ENCODE data around the gene RCHY1.

RCHY1 gene

GRCh38 chr4:75498041-75498440 is 16.2 kb downstream of the RCHY1 start:
- DNase-seq: no peak
- TF ChIP-seq POLR2A (IDR thresholded peaks at IDR 0.05; ENCODE audit: low read length) (no peak), GATA1 (IDR thresholded peaks at IDR 0.05; ENCODE audit: low read depth, low read length) (no peak)

DNA sequence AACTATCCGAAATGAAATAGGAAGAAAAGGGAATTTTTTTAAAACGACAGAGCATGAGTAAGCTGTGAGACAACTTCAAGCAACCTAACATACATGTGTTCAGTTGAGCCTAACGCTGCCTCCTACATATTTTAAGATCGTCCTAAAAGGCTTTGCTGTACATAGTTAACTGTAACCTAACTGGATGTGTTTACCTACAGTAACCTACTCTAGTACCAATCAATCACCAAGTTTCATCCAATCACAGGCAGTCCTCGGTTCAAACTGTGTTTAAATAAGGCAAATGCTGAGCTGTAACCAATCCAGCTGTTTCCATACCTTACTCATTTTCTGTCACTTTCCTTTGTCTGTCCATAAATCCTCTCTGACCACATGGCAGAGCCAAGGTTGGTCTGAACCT is 17.1 kb downstream of the RCHY1 start:
- DNase-seq: no peak
- TF ChIP-seq POLR2A (IDR thresholded peaks at IDR 0.05; ENCODE audit: low read length) (no peak), GATA1 (IDR thresholded peaks at IDR 0.05; ENCODE audit: low read depth, low read length) (no peak)

DNA sequence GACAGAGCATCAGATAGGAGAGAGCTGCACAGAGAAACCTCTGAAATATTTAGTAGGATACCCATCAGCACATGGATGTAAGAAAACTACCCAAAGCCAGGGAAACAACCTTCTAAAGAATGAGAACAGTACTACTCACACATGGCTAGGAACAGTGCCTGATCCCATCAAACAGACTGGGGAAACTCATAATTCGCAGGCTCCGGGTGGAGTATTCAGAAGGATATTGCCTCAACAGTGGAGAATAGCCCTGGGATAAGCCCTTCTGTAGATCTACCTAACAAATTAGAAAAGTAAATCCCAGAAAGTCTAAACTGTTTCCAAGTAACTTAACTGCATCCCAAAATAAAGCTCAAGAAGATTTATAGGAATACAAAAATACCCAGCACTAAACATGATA is 17.8 kb downstream of the RCHY1 start:
- TF ChIP-seq GATA1 (IDR thresholded peaks at IDR 0.05; ENCODE audit: low read depth, low read length): no peak
- no peak for TF ChIP-seq POLR2A (IDR thresholded peaks at IDR 0.05; ENCODE audit: low read length)

DNA sequence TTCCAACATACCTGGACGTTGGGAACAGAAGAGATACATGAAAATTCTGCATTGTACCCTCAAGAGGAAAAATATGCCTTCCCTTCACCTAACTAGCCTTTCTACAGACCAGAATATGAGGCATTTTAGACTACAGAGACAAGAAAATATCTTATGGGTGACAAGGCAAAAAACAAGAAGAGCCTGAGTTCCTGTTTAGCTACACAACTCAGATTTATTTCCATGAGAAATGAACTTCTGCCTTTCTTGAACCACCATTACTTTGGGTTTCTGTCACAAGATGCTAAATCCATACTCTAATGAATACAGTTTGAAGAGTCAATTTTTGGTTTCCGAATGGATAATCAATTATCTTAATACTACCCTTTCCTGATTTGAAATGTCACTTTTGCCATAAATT is 18.7 kb downstream of the RCHY1 start:
- DNase-seq: no peak
- TF ChIP-seq POLR2A (IDR thresholded peaks at IDR 0.05; ENCODE audit: low read length) (no peak), GATA1 (IDR thresholded peaks at IDR 0.05; ENCODE audit: low read depth, low read length) (no peak)

More for the DNA sequence above, 17.8 kb downstream of the RCHY1 start:
- DNase-seq: no peak

DNA sequence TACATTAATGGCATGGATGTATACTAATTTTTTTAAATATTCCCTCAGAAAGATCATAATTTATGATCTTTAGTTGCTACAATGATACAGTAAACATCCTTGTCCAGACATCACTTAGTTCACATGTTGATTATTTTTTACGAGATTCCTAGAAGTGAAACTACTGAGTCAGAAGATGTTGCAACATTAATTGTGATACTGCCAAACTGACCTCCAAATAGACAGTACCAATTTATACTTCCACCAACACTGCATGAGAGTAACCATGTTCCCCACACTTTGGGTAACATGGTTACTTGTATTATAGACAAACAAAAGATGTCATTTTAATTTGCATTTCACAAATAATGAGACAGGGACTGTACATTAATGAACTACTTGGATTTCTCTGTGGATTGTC is 19.6 kb downstream of the RCHY1 start:
- DNase-seq: peak in 1 of 2 experiments; percentile 14
- TF ChIP-seq GATA1 (IDR thresholded peaks at IDR 0.05; ENCODE audit: low read depth, low read length) (no peak), POLR2A (IDR thresholded peaks at IDR 0.05; ENCODE audit: low read length) (no peak)

GRCh38 chr4:75490155-75490554 is 24.0 kb downstream of the RCHY1 start:
- TF ChIP-seq POLR2A (IDR thresholded peaks at IDR 0.05; ENCODE audit: low read length) (no peak), GATA1 (IDR thresholded peaks at IDR 0.05; ENCODE audit: low read depth, low read length) (no peak)
- DNase-seq: peak; percentile 4 to 22

- no peak for DNase-seq
- TF ChIP-seq GATA1 (IDR thresholded peaks at IDR 0.05; ENCODE audit: low read depth, low read length): no peak
- no peak for TF ChIP-seq POLR2A (IDR thresholded peaks at IDR 0.05; ENCODE audit: low read length)
Measured at GRCh38 chr4:75484190-75484589, 30.0 kb downstream of the RCHY1 start.

- DNase-seq: no peak
- TF ChIP-seq POLR2A (IDR thresholded peaks at IDR 0.05; ENCODE audit: low read length) (no peak), GATA1 (IDR thresholded peaks at IDR 0.05; ENCODE audit: low read depth, low read length) (no peak)
Measured at GRCh38 chr4:75477201-75477600, 37.0 kb downstream of the RCHY1 start.

GRCh38 chr4:75470738-75471137 is 43.5 kb downstream of the RCHY1 start:
- TF ChIP-seq POLR2A (IDR thresholded peaks at IDR 0.05; ENCODE audit: low read length) (no peak), GATA1 (IDR thresholded peaks at IDR 0.05; ENCODE audit: low read depth, low read length) (no peak)
- DNase-seq: no peak

DNA sequence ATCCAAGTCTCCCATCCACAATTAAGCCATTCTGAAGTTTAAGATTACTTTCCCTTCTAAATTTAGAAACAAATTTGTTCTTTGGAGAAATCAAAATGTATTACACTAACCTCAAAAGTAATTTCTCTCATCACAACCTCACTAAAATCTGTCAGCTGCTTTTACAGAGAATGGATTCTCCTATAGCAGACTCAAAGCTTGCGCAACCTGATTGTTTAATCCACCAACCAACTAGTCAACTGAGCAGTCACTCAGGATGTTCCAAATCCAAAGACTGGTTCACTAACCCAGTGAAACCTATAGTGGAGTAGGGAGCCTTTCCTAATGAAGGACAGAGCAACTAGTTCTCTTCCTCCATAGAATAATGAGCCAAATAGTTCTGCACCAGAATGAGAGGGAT is 44.3 kb downstream of the RCHY1 start:
- DNase-seq: no peak
- no peak for TF ChIP-seq POLR2A (IDR thresholded peaks at IDR 0.05; ENCODE audit: low read length)
- TF ChIP-seq GATA1 (IDR thresholded peaks at IDR 0.05; ENCODE audit: low read depth, low read length): no peak

DNA sequence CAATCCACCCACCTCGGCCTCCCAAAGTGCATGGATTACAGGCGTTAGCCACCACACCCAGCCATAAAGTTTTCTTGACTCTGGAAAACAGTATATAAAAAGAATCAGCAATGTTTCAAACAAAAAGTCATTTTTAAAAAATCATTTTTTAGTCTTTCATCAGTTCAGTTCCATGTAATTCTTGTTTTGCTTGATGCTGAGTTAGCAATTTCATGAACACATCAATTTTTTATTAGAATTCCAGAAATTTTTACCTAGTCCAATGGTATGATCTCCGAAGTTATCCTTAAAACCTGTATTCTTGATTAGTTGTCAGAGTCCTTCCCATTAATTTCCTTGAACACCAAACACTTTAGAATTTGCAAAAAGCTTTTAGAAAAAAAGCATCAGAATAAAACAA is 56.8 kb downstream of the RCHY1 start:
- TF ChIP-seq POLR2A (IDR thresholded peaks at IDR 0.05; ENCODE audit: low read length): no peak
- TF ChIP-seq GATA1 (IDR thresholded peaks at IDR 0.05; ENCODE audit: low read depth, low read length): no peak
- no peak for DNase-seq

GRCh38 chr4:75434105-75434504 is 80.1 kb downstream of the RCHY1 start:
- DNase-seq: no peak
- TF ChIP-seq GATA1 (IDR thresholded peaks at IDR 0.05; ENCODE audit: low read depth, low read length) (no peak), POLR2A (IDR thresholded peaks at IDR 0.05; ENCODE audit: low read length) (no peak)

- peak; percentile 44 to 45 for DNase-seq
- no peak for TF ChIP-seq POLR2A (IDR thresholded peaks at IDR 0.05; ENCODE audit: low read length)
- no peak for TF ChIP-seq GATA1 (IDR thresholded peaks at IDR 0.05; ENCODE audit: low read depth, low read length)
Measured at GRCh38 chr4:75432683-75433082, 81.5 kb downstream of the RCHY1 start.

GRCh38 chr4:75429208-75429607 is 85.0 kb downstream of the RCHY1 start:
- TF ChIP-seq GATA1 (IDR thresholded peaks at IDR 0.05; ENCODE audit: low read depth, low read length) (no peak), POLR2A (IDR thresholded peaks at IDR 0.05; ENCODE audit: low read length) (no peak)
- DNase-seq: no peak
